Smooth muscle cell (in vitro differentiated cells): ENCODE data around the gene CENPM. TPM values are rescaled to one million over a fixed set of nuclear protein-coding genes. Genes with fewer than 3 reads are reported as not detected.

Experiments used
- DNase-seq: peaks from one replicate; lab custom pipeline; 2025; ENCODE audit not compliant: unreplicated experiment; lab: John Stamatoyannopoulos, UW
- H2AFZ ChIP-seq: fragments of 200-600 bp; sonication (generic); 2 replicates; pipeline ENCODE4 v1.6.0; 2016; ENCODE audit warnings: antibody characterized with exemption, low read depth, mild to moderate bottlenecking
- H3F3A ChIP-seq: fragments of 200-600 bp; sonication (generic); 2 replicates; pipeline ENCODE4 v1.6.0; 2017; ENCODE audit warnings: antibody characterized with exemption, low read depth
- H3K27ac ChIP-seq: fragments of 200-600 bp; sonication (generic); 2 replicates; pipeline ENCODE4 v1.5.1; 2016; ENCODE audit warnings: low read depth, mild to moderate bottlenecking
- H3K27me3 ChIP-seq: fragments of 200-600 bp; sonication (generic); 2 replicates; pipeline ENCODE4 v1.6.1; 2016; ENCODE audit warnings: low read depth, mild to moderate bottlenecking
- H3K36me3 ChIP-seq: fragments of 200-600 bp; sonication (generic); 2 replicates; pipeline ENCODE4 v1.5.1; 2016; ENCODE audit warnings: low read depth
- H3K4me1 ChIP-seq: fragments of 200-600 bp; sonication (generic); 2 replicates; pipeline ENCODE4 v1.5.1; 2016; ENCODE audit warnings: low read depth
- H3K4me2 ChIP-seq: fragments of 200-600 bp; sonication (generic); 2 replicates; pipeline ENCODE4 v1.6.0; 2016; ENCODE audit warnings: mild to moderate bottlenecking
- H3K4me3 ChIP-seq: fragments of 200-600 bp; sonication (generic); 2 replicates; pipeline ENCODE4 v1.5.1; 2016; ENCODE audit warnings: mild to moderate bottlenecking
- H3K79me2 ChIP-seq: fragments of 200-600 bp; sonication (generic); 2 replicates; pipeline ENCODE4 v1.6.0; 2016; ENCODE audit warnings: low read depth, mild to moderate bottlenecking
- H3K9ac ChIP-seq: fragments of 200-600 bp; sonication (generic); 2 replicates; pipeline ENCODE4 v1.6.0; 2016; ENCODE audit warnings: low read depth
- H3K9me3 ChIP-seq: fragments of 200-600 bp; sonication (generic); replicated peaks from 2 replicates; pipeline ENCODE4 v1.5.1; 2016; ENCODE audit warnings: low read depth
- H4K20me1 ChIP-seq: fragments of 200-600 bp; sonication (generic); 2 replicates; pipeline ENCODE4 v1.6.0; 2016; ENCODE audit warnings: low read depth
- CTCF ChIP-seq: fragments of 200-600 bp; sonication (generic); IDR thresholded peaks from 2 replicates; pipeline ENCODE4 v1.5.1; 2017; ENCODE audit warnings: borderline replicate concordance, mild to moderate bottlenecking, antibody characterized with exemption; ENCODE audit not compliant: insufficient read depth, poor library complexity, severe bottlenecking
- WGBS: methylation state at CpG from one replicate; pipeline ENCODE4 v1.1.7; 2016; ENCODE audit warnings: low lambda C conversion rate; 5-methylcytosine and 5-hydroxymethylcytosine counted together
- polyA plus RNA-seq: library from polyadenylated mRNA; unstranded; fragments of >200 nt; fragmentation: Nextera tagmentation; extraction: Ambion mirVana; gene quantifications from 2 replicates; pipeline ENCODE4 v1.2.1, GENCODE V29; 2016
- total RNA-seq: library from RNA; depleted of rRNA; stranded (reverse); fragments of >200 nt; gene quantifications from 2 replicates; pipeline ENCODE4 v1.2.3, GENCODE V29; 2014

The CENPM gene
- total and polyA plus RNA-seq, 2 experiments from 2014 or later: 5.6 to 16.0 TPM

GRCh38 chr22:41939981-41940831 lies 6.7 kb downstream of the CENPM start:
- H3K27ac ChIP-seq: peak overlapping the region; percentile 74

GRCh38 chr22:41936894-41937169 lies 10.1 kb downstream of the CENPM start:
- 96% methylated on average over 2 of the region's 2 CpGs for WGBS
- no peaks in the 10 kb centered on the region for H3K4me1 ChIP-seq

More at GRCh38 chr22:41939981-41940831, 6.7 kb downstream of the CENPM start:
- no peak overlapping the region for H3K4me3 ChIP-seq
- H2AFZ ChIP-seq: no peak overlapping the region
- no peaks in the 10 kb centered on the region for H3K9me3 ChIP-seq
- H3F3A ChIP-seq: peaks cover 7% of the 10 kb centered on the region
- H3K9ac ChIP-seq: no peak overlapping the region
- no peaks in the 10 kb centered on the region for H3K36me3 ChIP-seq
- TF ChIP-seq CTCF: no peak
- WGBS: 89% methylated on average over 13 of the region's 13 CpGs
- H3K79me2 ChIP-seq: no peaks in the 10 kb centered on the region
- H4K20me1 ChIP-seq: no peaks in the 10 kb centered on the region
- no peak for DNase-seq
- H3K4me2 ChIP-seq: no peak overlapping the region
- no peaks in the 10 kb centered on the region for H3K4me1 ChIP-seq
- H3K27me3 ChIP-seq: no peaks in the 10 kb centered on the region

GRCh38 chr22:41935509-41935908 lies 11.4 kb downstream of the CENPM start:
- Histone ChIP-seq H3K4me2 (no peak overlapping the region), H2AFZ (no peak overlapping the region), H3K4me1 (no peaks in the 10 kb centered on the region), H3K79me2 (no peaks in the 10 kb centered on the region), H4K20me1 (no peaks in the 10 kb centered on the region), H3K9me3 (no peaks in the 10 kb centered on the region), H3K4me3 (no peak overlapping the region), H3K36me3 (no peaks in the 10 kb centered on the region), H3K27ac (no peak overlapping the region), H3K9ac (no peak overlapping the region), H3K27me3 (no peaks in the 10 kb centered on the region), H3F3A (peaks cover 7% of the 10 kb centered on the region)
- TF ChIP-seq CTCF: no peak
- no peak for DNase-seq
- WGBS: 95% methylated on average over 9 of the region's 9 CpGs

More at GRCh38 chr22:41936894-41937169, 10.1 kb downstream of the CENPM start:
- Histone ChIP-seq H3K79me2 (no peaks in the 10 kb centered on the region), H3K4me2 (no peak overlapping the region), H3K4me3 (no peak overlapping the region), H3K9ac (no peak overlapping the region), H3F3A (peaks cover 7% of the 10 kb centered on the region), H3K36me3 (no peaks in the 10 kb centered on the region), H4K20me1 (no peaks in the 10 kb centered on the region), H3K27me3 (no peaks in the 10 kb centered on the region), H3K27ac (no peak overlapping the region), H2AFZ (no peak overlapping the region), H3K9me3 (no peaks in the 10 kb centered on the region)
- no peak for DNase-seq
- no peak for TF ChIP-seq CTCF

GRCh38 chr22:41935015-41935351 lies 12.0 kb downstream of the CENPM start:
- Histone ChIP-seq H3K9me3 (no peaks in the 10 kb centered on the region), H3K27ac (no peak overlapping the region), H4K20me1 (no peaks in the 10 kb centered on the region), H3K9ac (no peak overlapping the region), H2AFZ (no peak overlapping the region), H3K27me3 (no peaks in the 10 kb centered on the region), H3K79me2 (no peaks in the 10 kb centered on the region), H3K4me3 (no peak overlapping the region), H3K4me2 (no peak overlapping the region), H3K36me3 (no peaks in the 10 kb centered on the region), H3K4me1 (no peaks in the 10 kb centered on the region), H3F3A (peaks cover 2% of the 10 kb centered on the region)
- no peak for TF ChIP-seq CTCF
- 87% methylated on average over 3 of the region's 4 CpGs for WGBS
- no peak for DNase-seq
